Calu3 (cell line): Measurements from ENCODE around the gene BBS12. TPM values are rescaled to one million over a fixed set of nuclear protein-coding genes. Genes with fewer than 3 reads are reported as not detected.

Experiments used
- BruUV-seq: library from RNA; stranded (reverse); fragments of 400-500 nt; replicated peaks from 2 replicates; lab custom pipeline; 2021; lab: Mats Ljungman, UMichigan
- CTCF ChIA-PET: fragments of 300-600 bp; sonication (Branson Sonifier 250); formaldehyde crosslinking; loops from one replicate; lab custom pipeline; 2022; ENCODE audit warnings: antibody characterized with exemption; lab: Charles Lee
- DNase-seq: peaks from one replicate; pipeline ENCODE4 v3.0.0; 2022
- H3K27ac Mint-ChIP-seq: one replicate; pipeline ENCODE4 v1.8.0; 2022; ENCODE audit warnings: mixed read lengths; ENCODE audit not compliant: unreplicated experiment
- H3K27me3 Mint-ChIP-seq: one replicate; pipeline ENCODE4 v1.8.0; 2022; ENCODE audit warnings: mixed read lengths; ENCODE audit not compliant: unreplicated experiment
- H3K36me3 Mint-ChIP-seq: one replicate; pipeline ENCODE4 v1.8.0; 2022; ENCODE audit warnings: mild to moderate bottlenecking, moderate library complexity, mixed read lengths; ENCODE audit not compliant: insufficient read depth, unreplicated experiment
- H3K4me1 Mint-ChIP-seq: one replicate; pipeline ENCODE4 v1.8.0; 2022; ENCODE audit warnings: mild to moderate bottlenecking, low read depth, mixed read lengths; ENCODE audit not compliant: unreplicated experiment
- H3K4me3 Mint-ChIP-seq: one replicate; pipeline ENCODE4 v1.8.0; 2022; ENCODE audit warnings: mild to moderate bottlenecking, low read depth, moderate library complexity, mixed read lengths; ENCODE audit not compliant: unreplicated experiment
- H3K9me3 Mint-ChIP-seq: one replicate; pipeline ENCODE4 v1.8.0; 2022; ENCODE audit warnings: low read depth, mixed read lengths; ENCODE audit not compliant: unreplicated experiment
- CTCF ChIP-seq: fragments of 200-600 bp; IDR thresholded peaks from one replicate; pipeline ENCODE4 v1.8.0; 2022; ENCODE audit warnings: antibody characterized with exemption; ENCODE audit not compliant: unreplicated experiment
- intact Hi-C: fragments of 100-400 bp; cut with micrococcal nuclease; formaldehyde crosslinking; loops from one replicate; pipeline ENCODE4 v1.10.0; 2022; ENCODE audit not compliant: unreplicated experiment
- total RNA-seq: library from RNA; stranded (reverse); gene quantifications from 2 replicates; pipeline ENCODE4 v1.2.3, GENCODE V29; 2022

Gene BBS12
- total RNA-seq, 1 experiment from 2014 or later = 2.4 TPM

GRCh38 chr4:122766950-122767349, 34.4 kb downstream of the BBS12 start:
- Mint-ChIP-seq H3K27ac (no peak overlapping the region), H3K27me3 (no peaks in the 10 kb centered on the region), H3K4me3 (no peak overlapping the region), H3K4me1 (peaks cover 21% of the 10 kb centered on the region), H3K9me3 (no peaks in the 10 kb centered on the region), H3K36me3 (no peaks in the 10 kb centered on the region)
- TF ChIP-seq CTCF = no peak
- intact Hi-C loops = loop anchor here (5.0 kb wide), 1 partner anchor 65 kb away; no protein-coding TSS in a partner anchor
- BruUV-seq = no TSS peak
- DNase-seq = no peak
- CTCF ChIA-PET = no interaction called here

- Mint-ChIP-seq H3K36me3 (peaks cover 5% of the 10 kb centered on the region), H3K9me3 (no peaks in the 10 kb centered on the region), H3K27me3 (no peaks in the 10 kb centered on the region), H3K4me3 (no peak overlapping the region), H3K4me1 (peaks cover 3% of the 10 kb centered on the region), H3K27ac (no peak overlapping the region)
- CTCF ChIA-PET = no interaction called here
- intact Hi-C loops = no loop called here
- no TSS peak for BruUV-seq
- no peak for TF ChIP-seq CTCF
- DNase-seq = no peak
These were observed 39.2 kb downstream of the BBS12 start for GRCh38 chr4:122771724-122772123.

DNA sequence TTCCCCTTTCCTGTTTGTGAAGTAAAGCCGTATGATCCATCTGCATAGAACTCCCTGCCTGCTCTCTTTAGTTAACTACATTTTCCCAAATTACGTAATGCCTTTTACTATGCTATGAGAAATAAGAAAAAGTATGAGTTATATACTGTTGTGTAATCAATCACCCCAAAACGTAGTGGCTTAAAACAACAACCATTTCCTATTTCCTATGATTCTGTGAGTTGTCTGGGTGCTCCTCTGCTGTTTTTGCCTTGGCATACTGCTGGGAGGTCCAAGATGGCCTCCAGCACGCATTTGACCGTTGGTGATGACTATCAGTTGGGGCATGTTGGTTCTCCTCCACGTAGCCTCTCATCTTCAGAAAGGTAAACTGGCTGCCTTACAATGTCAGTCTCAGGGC, 39.8 kb downstream of the BBS12 start:
- CTCF ChIA-PET = no interaction called here

DNA sequence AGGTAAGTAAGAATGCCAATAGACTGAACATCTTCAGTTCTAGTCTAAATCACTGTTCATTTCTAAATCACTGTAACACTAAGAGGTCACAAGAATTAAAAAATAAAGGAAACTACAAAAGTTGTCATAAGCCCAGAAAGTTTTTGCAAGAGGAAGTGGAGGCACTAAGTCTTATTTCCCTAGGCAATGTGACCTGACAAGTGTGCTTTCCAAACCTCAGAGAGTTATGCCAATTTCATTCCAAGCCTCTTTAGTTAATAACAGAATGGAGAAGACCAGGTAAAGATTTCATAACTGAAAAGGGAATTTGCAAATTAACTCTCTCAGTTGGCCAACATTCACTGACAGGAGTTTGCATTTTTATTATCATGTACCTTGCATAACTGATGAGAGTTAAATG, 40.5 kb downstream of the BBS12 start:
- TF ChIP-seq CTCF = no peak

More for the DNA sequence above, 39.8 kb downstream of the BBS12 start:
- no peaks in the 10 kb centered on the region for H3K27me3 Mint-ChIP-seq
- peaks cover 8% of the 10 kb centered on the region for H3K4me1 Mint-ChIP-seq
- DNase-seq = no peak
- BruUV-seq = no TSS peak
- H3K27ac Mint-ChIP-seq = no peak overlapping the region
- H3K36me3 Mint-ChIP-seq = peaks cover 5% of the 10 kb centered on the region
- H3K4me3 Mint-ChIP-seq = no peak overlapping the region
- no peak for TF ChIP-seq CTCF
- no peaks in the 10 kb centered on the region for H3K9me3 Mint-ChIP-seq
- intact Hi-C loops = no loop called here

More for the DNA sequence above, 40.5 kb downstream of the BBS12 start:
- H3K27me3 Mint-ChIP-seq = no peaks in the 10 kb centered on the region
- no peak overlapping the region for H3K27ac Mint-ChIP-seq
- peaks cover 5% of the 10 kb centered on the region for H3K36me3 Mint-ChIP-seq
- intact Hi-C loops = no loop called here
- H3K9me3 Mint-ChIP-seq = no peaks in the 10 kb centered on the region
- BruUV-seq = no TSS peak
- no peak overlapping the region for H3K4me3 Mint-ChIP-seq
- no peak for DNase-seq
- CTCF ChIA-PET = no interaction called here
- peaks cover 8% of the 10 kb centered on the region for H3K4me1 Mint-ChIP-seq
